HCEC 1CT (cell line): ENCODE measurements around the gene ABLIM2.

Experiments used
- DNase-seq: peaks from one replicate; pipeline ENCODE4 v3.0.0-alpha.2; 2017

Gene ABLIM2

GRCh38 chr4:8040607-8041006 lies 118.0 kb downstream of the ABLIM2 start:
- no peak for DNase-seq

DNA sequence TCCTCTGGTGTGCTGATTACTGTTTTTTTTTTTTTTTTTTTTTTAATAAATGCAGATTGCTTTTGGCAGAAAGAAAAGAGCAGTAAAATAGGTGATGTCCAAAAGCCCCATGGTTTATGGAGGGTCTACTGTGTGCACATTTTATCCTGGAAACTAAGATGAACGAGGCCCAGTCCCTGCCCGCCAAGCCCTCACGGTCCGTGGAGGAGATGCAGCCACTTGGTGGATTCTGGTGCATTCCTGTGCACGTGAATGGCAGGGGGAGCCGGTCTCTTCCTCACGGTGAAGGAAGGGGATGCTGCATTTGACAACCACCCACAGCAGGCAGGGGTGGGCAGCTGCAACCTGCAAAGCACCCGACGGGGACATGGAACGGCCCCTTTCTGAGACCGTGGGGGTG lies 118.8 kb downstream of the ABLIM2 start:
- no peak for DNase-seq

- no peak for DNase-seq
Measured at GRCh38 chr4:8039290-8039689, 119.3 kb downstream of the ABLIM2 start.

DNA sequence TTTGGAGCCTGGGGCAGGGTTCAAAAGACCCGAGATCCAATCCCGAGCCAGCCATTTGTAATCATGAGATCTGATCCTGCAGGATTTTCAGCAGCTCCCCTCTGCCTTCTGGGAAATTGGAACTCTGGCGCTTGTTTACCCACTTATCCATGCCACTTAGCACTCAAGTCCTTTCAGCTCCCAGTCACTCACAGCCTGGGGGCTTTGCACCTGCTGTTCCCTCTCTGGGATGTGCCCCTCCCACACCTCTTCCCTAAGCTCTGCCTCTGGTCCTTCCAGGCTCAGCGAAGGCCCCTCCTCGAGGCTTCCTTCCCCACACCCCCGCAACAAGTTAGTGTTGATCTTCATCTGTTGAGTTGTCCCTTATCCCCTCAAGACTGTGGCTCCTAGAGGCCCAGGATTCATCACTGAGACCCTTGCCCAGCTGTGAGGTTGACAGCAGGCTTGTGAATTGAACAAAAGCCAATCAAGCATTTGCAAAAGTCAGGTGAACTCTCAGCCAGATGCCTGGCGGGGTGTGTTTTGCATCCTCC lies 119.8 kb downstream of the ABLIM2 start:
- no peak for DNase-seq

DNA sequence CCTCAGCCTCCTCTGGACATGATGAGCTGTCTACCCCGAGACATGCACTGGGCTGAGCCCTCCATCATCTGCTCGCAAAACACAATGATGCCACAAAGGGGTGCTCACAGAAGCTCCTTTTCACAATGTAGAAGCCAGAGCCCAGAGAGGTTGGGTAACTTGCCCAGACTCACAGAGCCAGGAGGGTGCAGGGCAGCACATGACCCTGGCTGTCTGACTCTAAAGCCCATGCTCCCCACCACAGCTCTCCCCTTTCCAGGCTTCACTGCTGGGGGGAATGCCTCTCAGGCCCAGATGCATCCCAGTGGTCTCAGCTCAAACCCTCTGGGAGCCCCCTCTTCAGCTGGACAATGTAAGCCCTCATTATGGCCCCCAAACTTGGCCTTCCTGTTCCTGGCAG lies 120.5 kb downstream of the ABLIM2 start:
- no peak for DNase-seq

GRCh38 chr4:8037150-8037769 lies 121.4 kb downstream of the ABLIM2 start:
- no peak for DNase-seq

- no peak for DNase-seq
Measured at GRCh38 chr4:8035371-8035780, 123.2 kb downstream of the ABLIM2 start.

DNA sequence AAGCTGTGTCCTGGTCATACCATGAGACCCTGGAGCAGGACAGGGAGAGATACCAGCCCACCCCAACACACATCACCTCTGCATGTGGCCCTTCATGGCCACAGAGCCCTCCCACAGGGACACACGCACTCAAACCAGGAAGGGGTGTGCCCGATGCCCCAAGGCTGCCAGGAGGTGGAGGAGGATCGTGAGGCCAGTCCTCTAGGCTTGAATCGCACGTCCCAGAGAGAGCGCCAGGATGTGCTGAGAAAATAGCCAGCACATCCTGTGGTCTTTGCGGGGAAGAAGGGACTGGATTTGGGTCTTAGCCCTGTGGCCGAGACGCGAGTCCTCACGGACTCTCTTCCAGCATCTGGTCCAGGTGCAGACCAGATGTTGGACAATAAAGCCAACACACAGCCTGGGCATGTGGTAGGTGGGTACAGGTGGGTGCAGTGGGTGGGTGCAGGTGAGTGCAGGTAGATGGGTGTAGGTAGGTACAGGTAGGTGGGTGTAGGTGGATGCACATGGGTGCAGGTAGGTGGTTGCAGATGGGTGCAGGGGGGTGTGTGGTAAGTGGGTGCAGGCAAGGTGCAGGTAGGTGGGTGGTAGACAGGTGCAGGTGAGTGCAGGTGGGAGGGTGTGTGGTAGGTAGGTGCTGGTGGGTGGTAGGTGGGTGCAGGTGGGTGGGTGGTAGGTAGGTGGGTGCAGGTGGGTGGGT lies 124.6 kb downstream of the ABLIM2 start:
- no peak for DNase-seq

GRCh38 chr4:8033067-8033755 lies 125.4 kb downstream of the ABLIM2 start:
- no peak for DNase-seq

DNA sequence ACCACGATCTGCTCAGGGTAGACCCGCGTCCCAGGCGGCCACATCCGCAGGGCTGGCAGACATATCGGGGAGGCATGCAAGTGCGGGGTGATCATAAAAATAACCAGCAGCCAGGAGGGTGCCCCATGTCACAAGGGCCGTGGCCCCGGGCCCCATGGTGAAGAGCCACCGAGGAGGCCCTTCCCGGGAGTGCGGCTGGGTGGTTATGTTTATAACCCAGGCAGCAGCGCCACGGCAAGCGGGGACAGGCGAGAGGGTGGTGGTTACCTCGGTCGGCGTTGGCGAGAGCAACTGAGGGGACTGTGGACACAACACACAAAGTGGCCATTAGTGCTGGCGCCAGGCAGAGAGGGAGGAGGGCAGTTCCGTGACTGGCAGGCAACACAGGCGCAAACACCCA lies 126.2 kb downstream of the ABLIM2 start:
- no peak for DNase-seq

GRCh38 chr4:8030121-8030781 lies 128.4 kb downstream of the ABLIM2 start:
- no peak for DNase-seq

- no peak for DNase-seq
Measured at GRCh38 chr4:8029689-8030088, 128.9 kb downstream of the ABLIM2 start.

GRCh38 chr4:8028884-8029568 lies 129.6 kb downstream of the ABLIM2 start:
- DNase-seq, result no peak

DNA sequence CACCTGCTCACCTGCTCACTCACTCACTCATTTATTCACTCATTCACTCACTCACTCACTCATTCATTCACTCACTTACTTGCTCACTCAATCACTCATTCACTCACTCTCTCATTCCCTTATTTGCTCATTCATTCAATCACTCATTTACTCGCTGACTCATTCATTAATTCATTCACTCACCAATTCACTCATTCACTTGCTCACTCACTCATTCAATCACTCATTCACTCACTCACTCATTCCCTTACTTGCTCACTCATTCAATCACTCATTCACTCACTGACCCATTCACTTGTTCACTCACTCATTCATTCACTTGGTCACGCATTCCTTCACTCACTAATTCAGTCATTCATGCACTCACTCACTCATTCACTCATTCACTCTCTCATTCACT lies 130.2 kb downstream of the ABLIM2 start:
- DNase-seq, result no peak

DNA sequence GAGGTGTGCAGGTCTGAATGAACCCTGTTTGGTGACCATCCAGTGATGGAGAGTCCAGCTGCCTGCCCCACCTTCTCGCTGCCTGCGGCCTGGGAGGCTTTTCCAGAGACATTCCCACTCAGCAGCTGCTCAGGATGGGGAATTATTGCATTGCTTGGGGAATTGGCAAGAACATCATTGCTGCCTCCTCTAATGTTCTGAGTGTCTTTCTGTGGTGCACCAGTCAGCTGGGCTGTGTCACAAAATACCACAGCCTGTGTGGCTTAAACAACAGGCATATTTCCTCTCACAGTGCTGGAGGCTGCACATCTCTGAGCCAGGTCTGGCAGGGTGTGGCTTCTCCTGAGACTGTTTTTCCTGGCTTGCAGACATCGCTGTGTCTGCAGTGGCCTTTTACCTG lies 132.2 kb downstream of the ABLIM2 start:
- no peak for DNase-seq

DNA sequence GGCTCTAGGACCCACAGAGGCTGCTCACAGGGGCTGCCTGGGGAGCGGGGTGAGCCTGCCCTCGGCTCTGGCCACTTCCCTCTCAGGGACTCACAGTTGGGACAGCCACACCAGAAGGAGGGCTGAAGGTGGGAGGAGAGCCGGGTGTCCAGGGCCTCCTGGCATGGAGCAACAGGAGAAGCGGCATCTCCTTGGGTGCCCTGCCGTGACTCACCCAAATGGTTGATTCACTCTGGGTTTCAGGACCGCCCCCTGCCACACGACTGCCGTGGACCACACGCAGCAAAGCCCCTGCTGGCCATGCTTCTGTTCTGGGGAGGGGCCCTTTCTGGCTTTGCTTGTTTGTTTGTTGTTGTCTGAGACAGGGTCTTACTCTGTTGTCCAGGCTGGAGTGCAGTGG lies 132.9 kb downstream of the ABLIM2 start:
- no peak for DNase-seq

DNA sequence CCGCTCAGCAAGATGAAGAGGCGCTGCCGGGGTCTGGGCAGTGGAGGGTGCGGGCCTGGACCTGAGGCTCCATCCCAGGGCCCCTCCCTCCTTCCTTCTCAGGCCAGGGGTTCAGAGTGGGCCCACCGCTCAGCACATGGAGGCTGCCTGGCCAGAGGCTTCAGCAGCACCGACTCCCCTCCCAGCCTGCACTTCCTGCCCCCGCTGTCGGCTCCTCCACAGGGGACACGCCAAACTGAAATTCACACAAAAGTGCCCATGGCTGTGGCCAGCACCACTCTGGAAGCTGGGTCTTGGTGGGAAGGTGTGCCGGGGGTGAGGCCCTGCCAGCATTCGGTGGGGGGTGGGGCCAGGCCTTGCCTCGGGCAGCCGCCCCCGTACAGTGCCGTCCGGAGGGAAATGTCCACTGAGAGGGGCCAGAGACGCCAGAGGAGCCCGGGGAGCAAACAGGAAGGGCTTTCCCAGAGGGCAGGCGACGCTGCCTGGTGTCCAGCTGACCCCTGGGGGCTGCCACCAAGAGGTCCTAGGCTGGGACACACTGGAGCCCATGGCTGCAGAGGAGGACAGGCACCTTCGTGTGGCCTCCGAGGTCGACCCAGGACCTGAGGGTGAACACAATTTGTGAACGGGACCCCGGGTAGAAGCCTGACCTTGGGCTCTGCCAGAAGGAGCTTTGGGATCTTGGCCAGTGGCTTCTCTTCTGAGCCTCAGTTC lies 134.4 kb downstream of the ABLIM2 start:
- no peak for DNase-seq

GRCh38 chr4:8023696-8024033 lies 134.9 kb downstream of the ABLIM2 start:
- no peak for DNase-seq

DNA sequence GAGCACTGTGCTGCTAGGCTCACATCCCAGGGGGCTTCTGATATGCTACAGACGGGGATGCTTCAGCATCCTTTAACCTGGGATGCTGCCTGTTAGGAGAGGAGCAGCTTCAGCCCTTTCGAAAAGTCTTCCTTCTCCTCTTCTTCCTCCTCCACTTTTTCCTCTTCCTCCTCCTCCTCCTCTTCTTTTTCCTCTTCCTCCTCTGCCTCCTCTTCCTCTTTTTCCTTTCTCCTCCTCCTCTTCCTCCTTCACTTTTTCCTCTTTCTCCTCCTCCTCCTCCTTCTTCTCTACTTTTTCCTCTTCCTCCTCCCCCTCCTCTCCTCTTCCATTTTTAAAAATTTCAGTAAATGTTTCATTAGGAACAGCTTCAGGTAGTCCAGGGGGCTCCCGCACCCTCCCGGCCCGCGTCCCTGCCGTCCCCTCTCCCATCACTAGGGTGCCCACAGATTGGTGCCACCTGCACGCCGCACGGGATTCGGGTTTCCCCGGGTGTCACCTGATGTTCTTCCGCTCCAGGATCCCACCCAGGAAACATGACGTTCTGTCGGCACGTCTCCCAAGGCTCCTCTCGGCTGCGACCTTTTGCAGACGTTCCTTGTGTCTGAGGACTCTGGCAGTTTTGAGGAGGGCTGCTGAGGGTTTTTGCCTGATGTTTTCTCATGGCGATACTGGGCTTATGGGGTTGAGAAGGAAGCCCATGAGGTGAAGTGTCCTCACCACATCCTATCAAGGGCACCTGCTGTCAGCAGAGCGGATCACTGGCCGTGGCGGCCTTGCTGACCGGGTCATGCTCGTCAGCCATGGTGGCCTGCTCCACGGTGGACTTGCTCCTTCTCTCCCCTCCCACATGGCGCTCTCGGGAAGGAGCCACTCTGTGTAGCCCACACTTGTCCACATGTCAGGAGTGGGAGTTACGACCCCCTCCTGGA lies 135.6 kb downstream of the ABLIM2 start:
- DNase-seq, result no peak

DNA sequence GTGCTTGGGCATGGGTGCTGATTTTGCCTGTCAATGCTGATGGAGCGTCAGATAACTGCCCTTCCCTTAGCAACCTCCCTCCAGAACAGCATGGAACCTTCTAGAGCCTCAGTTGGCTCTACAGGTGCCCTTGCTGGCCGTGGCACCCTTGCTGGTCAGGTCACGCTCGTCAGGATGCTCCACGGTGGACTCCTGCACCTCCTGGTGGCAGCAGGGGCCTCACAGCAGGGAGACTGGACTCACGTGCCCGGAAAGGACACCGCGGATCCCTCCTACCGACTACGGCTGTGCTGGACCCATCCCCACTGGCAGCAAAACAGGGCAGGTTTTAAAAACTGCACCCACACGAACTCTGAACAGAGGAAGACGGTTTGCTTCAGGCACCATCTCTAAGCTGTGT lies 136.8 kb downstream of the ABLIM2 start:
- no peak for DNase-seq
